DND-41 (cell line): ENCODE measurements around the gene STAT4.
A peak's percentile ranks its signal among the peaks of the same experiment; 100 is the strongest.

Experiments
- ATAC-seq: fragments of 200-7000 bp; cut with Tn5 transposase; 3 replicates; pipeline ENCODE4 v1.9.1; 2021; ENCODE audit warnings: low read depth; ENCODE audit not compliant: insufficient read depth
- DNase-seq: peaks from one replicate; pipeline ENCODE4 v3.0.0-alpha.2; 2020
- H2AFZ ChIP-seq: 2 replicates; pipeline ENCODE4 v1.6.0; 2012; ENCODE audit warnings: low read depth, low read length
- H3K27ac ChIP-seq: 2 replicates; pipeline ENCODE4 v1.5.1; 2012; ENCODE audit warnings: low read length, inconsistent platforms
- H3K27me3 ChIP-seq: fragments of 200-600 bp; sonication (generic); 2 replicates; pipeline ENCODE4 v1.6.0; 2012; ENCODE audit warnings: low read length, mild to moderate bottlenecking, inconsistent platforms; ENCODE audit not compliant: insufficient read depth, poor library complexity
- H3K36me3 ChIP-seq: 2 replicates; pipeline ENCODE4 v1.5.1; 2012; ENCODE audit warnings: low read length, inconsistent platforms; ENCODE audit not compliant: insufficient read depth
- H3K4me1 ChIP-seq: 2 replicates; pipeline ENCODE4 v1.5.1; 2012; ENCODE audit warnings: mild to moderate bottlenecking, low read length; ENCODE audit not compliant: insufficient read depth
- H3K4me2 ChIP-seq: 2 replicates; pipeline ENCODE4 v1.6.0; 2012; ENCODE audit warnings: mild to moderate bottlenecking, moderate library complexity, low read length, inconsistent platforms; ENCODE audit not compliant: insufficient read depth
- H3K4me3 ChIP-seq, 2 experiments: fragments of 200-600 bp in 1 of 2; shearing (Covaris generic) in 1 of 2; 2 replicates each; pipeline ENCODE4 v1.5.1; 2012 to 2016; ENCODE audit warnings: inconsistent platforms in 2 of 2, low read length in 2 of 2, mild to moderate bottlenecking in 2 of 2, low read depth in 1 of 2, moderate library complexity in 1 of 2
- H3K79me2 ChIP-seq: 2 replicates; pipeline ENCODE4 v1.6.0; 2012; ENCODE audit warnings: low read length, inconsistent platforms; ENCODE audit not compliant: insufficient read depth
- H3K9ac ChIP-seq: 2 replicates; pipeline ENCODE4 v1.6.0; 2012; ENCODE audit warnings: low read depth, mild to moderate bottlenecking, inconsistent platforms, low read length, moderate library complexity
- H3K9me3 ChIP-seq: 2 replicates; pipeline ENCODE4 v1.5.1; 2012; ENCODE audit warnings: low read length, moderate library complexity, mild to moderate bottlenecking, inconsistent platforms; ENCODE audit not compliant: insufficient read depth, severe bottlenecking
- H4K20me1 ChIP-seq: 2 replicates; pipeline ENCODE4 v1.6.0; 2012; ENCODE audit warnings: low read length; ENCODE audit not compliant: insufficient read depth
- CTCF ChIP-seq: IDR thresholded peaks from 2 replicates; pipeline ENCODE4 v1.5.1; 2012; ENCODE audit warnings: borderline replicate concordance, low read length, moderate library complexity, mild to moderate bottlenecking; ENCODE audit not compliant: poor library complexity, severe bottlenecking; ENCODE audit errors: extremely low read depth
- EZH2 ChIP-seq: IDR thresholded peaks from 3 replicates; pipeline ENCODE4 v1.6.1; 2012; ENCODE audit warnings: borderline replicate concordance, low read depth, mild to moderate bottlenecking, moderate library complexity, low read length, inconsistent platforms; ENCODE audit not compliant: severe bottlenecking

STAT4 gene

GRCh38 chr2:190990132-190990531 is 160.7 kb downstream of the STAT4 start:
- Histone ChIP-seq H2AFZ (no peak overlapping the region), H3K27me3 (no peaks in the 10 kb centered on the region), H3K4me2 (no peak overlapping the region), H3K4me3 (no peak overlapping the region), H3K4me1 (peaks cover 25% of the 10 kb centered on the region), H3K9ac (no peak overlapping the region), H3K79me2 (no peaks in the 10 kb centered on the region), H3K9me3 (no peaks in the 10 kb centered on the region), H4K20me1 (no peaks in the 10 kb centered on the region), H3K36me3 (peaks cover 91% of the 10 kb centered on the region), H3K27ac (no peak overlapping the region)
- ATAC-seq: no peak
- DNase-seq: no peak
- TF ChIP-seq EZH2 (no peak), CTCF (no peak)

- Histone ChIP-seq H3K4me3 (no peak overlapping the region), H2AFZ (no peak overlapping the region), H3K36me3 (peaks cover 93% of the 10 kb centered on the region), H3K27me3 (no peaks in the 10 kb centered on the region), H4K20me1 (no peaks in the 10 kb centered on the region), H3K9ac (no peak overlapping the region), H3K4me2 (no peak overlapping the region), H3K4me1 (peaks cover 25% of the 10 kb centered on the region), H3K9me3 (no peaks in the 10 kb centered on the region), H3K79me2 (no peaks in the 10 kb centered on the region), H3K27ac (no peak overlapping the region)
- DNase-seq (no peak), ATAC-seq (no peak)
- no peak for TF ChIP-seq EZH2
- no peak for TF ChIP-seq CTCF
Measured at GRCh38 chr2:190988910-190989309, 161.9 kb downstream of the STAT4 start.

- Histone ChIP-seq H2AFZ (no peak overlapping the region), H3K9me3 (no peaks in the 10 kb centered on the region), H4K20me1 (no peaks in the 10 kb centered on the region), H3K27ac (no peak overlapping the region), H3K4me1 (peaks cover 25% of the 10 kb centered on the region), H3K27me3 (no peaks in the 10 kb centered on the region), H3K4me2 (no peak overlapping the region), H3K4me3 (no peak overlapping the region), H3K79me2 (no peaks in the 10 kb centered on the region), H3K36me3 (peaks cover 93% of the 10 kb centered on the region), H3K9ac (no peak overlapping the region)
- ATAC-seq (no peak), DNase-seq (no peak)
- TF ChIP-seq CTCF: no peak
- no peak for TF ChIP-seq EZH2
Measured at GRCh38 chr2:190987938-190988337, 162.9 kb downstream of the STAT4 start.

GRCh38 chr2:190987116-190987515 is 163.7 kb downstream of the STAT4 start:
- Histone ChIP-seq H3K4me3 (no peak overlapping the region), H3K36me3 (peaks cover 93% of the 10 kb centered on the region), H3K79me2 (no peaks in the 10 kb centered on the region), H3K27me3 (no peaks in the 10 kb centered on the region), H4K20me1 (no peaks in the 10 kb centered on the region), H3K9me3 (no peaks in the 10 kb centered on the region), H3K4me2 (no peak overlapping the region), H3K27ac (peak overlapping the region; percentile 49; the same call in 1 of the 2 replicates), H2AFZ (no peak overlapping the region), H3K9ac (no peak overlapping the region), H3K4me1 (peaks cover 25% of the 10 kb centered on the region)
- DNase-seq (no peak), ATAC-seq (no peak)
- no peak for TF ChIP-seq EZH2
- TF ChIP-seq CTCF: no peak
